Stimulated activated CD8-positive, alpha-beta memory T cell treated with anti-CD3 and anti-CD28 coated beads, Interleukin-4, amount 100 ng/mL, for 48 hours (primary cell): ENCODE data around the gene ADAMTS17.
A peak's percentile ranks its signal among the peaks of the same experiment; 100 is the strongest.

Source experiments
- DNase-seq: peaks from one replicate; pipeline ENCODE4 v3.0.0-alpha.2; 2020

The ADAMTS17 gene

GRCh38 chr15:100247228-100248225 lies 94.2 kb downstream of the ADAMTS17 start:
- DNase-seq, result no peak

- no peak for DNase-seq
Observed at GRCh38 chr15:100245855-100246254, 95.9 kb downstream of the ADAMTS17 start.

- DNase-seq, result no peak
Observed at GRCh38 chr15:100245487-100245820, 96.3 kb downstream of the ADAMTS17 start.

GRCh38 chr15:100244796-100245486 lies 96.8 kb downstream of the ADAMTS17 start:
- no peak for DNase-seq

GRCh38 chr15:100242989-100243388 lies 98.8 kb downstream of the ADAMTS17 start:
- no peak for DNase-seq

GRCh38 chr15:100241572-100242482 lies 99.9 kb downstream of the ADAMTS17 start:
- DNase-seq, result no peak

- DNase-seq, result no peak
Observed at GRCh38 chr15:100236981-100237720, 104.6 kb downstream of the ADAMTS17 start.

- DNase-seq, result no peak
Observed at GRCh38 chr15:100235030-100235617, 106.7 kb downstream of the ADAMTS17 start.

GRCh38 chr15:100234158-100235029 lies 107.4 kb downstream of the ADAMTS17 start:
- DNase-seq, result no peak

GRCh38 chr15:100230784-100231183 lies 111.0 kb downstream of the ADAMTS17 start:
- DNase-seq, result no peak

- DNase-seq, result peak; percentile 26
Observed at GRCh38 chr15:100229181-100230163, 112.3 kb downstream of the ADAMTS17 start.

GRCh38 chr15:100227781-100228180 lies 114.0 kb downstream of the ADAMTS17 start:
- DNase-seq, result no peak

GRCh38 chr15:100226107-100226506 lies 115.7 kb downstream of the ADAMTS17 start:
- DNase-seq, result no peak

- no peak for DNase-seq
Observed at GRCh38 chr15:100224206-100225185, 117.3 kb downstream of the ADAMTS17 start.

- DNase-seq, result no peak
Observed at GRCh38 chr15:100222349-100222715, 119.4 kb downstream of the ADAMTS17 start.

- no peak for DNase-seq
Observed at GRCh38 chr15:100221471-100222348, 120.1 kb downstream of the ADAMTS17 start.
